Non-pigmented ciliary epithelial cell (primary cell): ENCODE data around the gene GDPD5.

Experiments
- DNase-seq: peaks from one replicate; pipeline ENCODE4 v3.0.0-alpha.2; 2010; ENCODE audit warnings: low read depth

The GDPD5 gene

GRCh38 chr11:75399344-75400145 lies 126.2 kb downstream of the GDPD5 start, which contains the start of gene RPS3:
Gene RPS3, plus strand, starts transcription at chr11:75399518. Its CDS starts 30 bp downstream, at chr11:75399548.
- peak; percentile 60 for DNase-seq

- DNase-seq, result no peak
Observed at GRCh38 chr11:75398906-75399305, 126.8 kb downstream of the GDPD5 start.

GRCh38 chr11:75394085-75394840 lies 131.5 kb downstream of the GDPD5 start:
- no peak for DNase-seq

GRCh38 chr11:75389925-75390324 lies 135.8 kb downstream of the GDPD5 start:
- no peak for DNase-seq

GRCh38 chr11:75389276-75389605 lies 136.5 kb downstream of the GDPD5 start:
- no peak for DNase-seq

GRCh38 chr11:75388386-75389275 lies 137.1 kb downstream of the GDPD5 start:
- peak; percentile 47 for DNase-seq

GRCh38 chr11:75387736-75388294 lies 137.9 kb downstream of the GDPD5 start:
- no peak for DNase-seq

- no peak for DNase-seq
Observed at GRCh38 chr11:75386942-75387630, 138.7 kb downstream of the GDPD5 start.
